Measurements from ENCODE around the gene MRPL33. TPM values are rescaled to one million over a fixed set of nuclear protein-coding genes. Genes with fewer than 3 reads are reported as not detected.
A peak's percentile ranks its signal among the peaks of the same experiment; 100 is the strongest.

Gene MRPL33
- total and polyA plus RNA-seq, 4 donors: 31.2 to 130 (median 41.0) TPM

- TF ChIP-seq CTCF (IDR thresholded peaks at IDR 0.05; ENCODE audit: low read depth, low read length, missing input control) (peak; percentile 8), GABPA (IDR thresholded peaks at IDR 0.05 in 1 of 2, conservative IDR thresholded peaks at IDR 0.05 in 1 of 2) (peak; percentile 45 to 65), EGR1 (IDR thresholded peaks at IDR 0.05; ENCODE audit: low read depth in 2 of 2) (peak in 1 of 2 donors; percentile 55), SP1 (IDR thresholded peaks at IDR 0.05) (peak; percentile 83), HNF4G (IDR thresholded peaks at IDR 0.05) (peak; percentile 52), HNF4A (conservative IDR thresholded peaks at IDR 0.05) (peak; percentile 76 to 78), FOXA1 (IDR thresholded peaks at IDR 0.05) (peak; percentile 13)
These were observed 33.7 kb upstream of the MRPL33 start (continued) for GRCh38 chr2:27737676-27738348.

GRCh38 chr2:27738349-27739057 lies 33.0 kb upstream of the MRPL33 start:
- no peaks in the 10 kb centered on the region for H3K9me3 ChIP-seq (ENCODE audit: control insufficient read depth in 4 of 4, low read length in 3 of 4)
- peak overlapping the region; percentile 92 to 100 for H3K27ac ChIP-seq (ENCODE audit: low read depth in 1 of 2, low read length in 2 of 2)
- no peaks in the 10 kb centered on the region for H3K36me3 ChIP-seq (ENCODE audit: control insufficient read depth in 4 of 4, insufficient read depth in 3 of 4, low read depth in 1 of 4, low read length in 3 of 4)
- no peak for DNase-seq (ENCODE audit: low spot score)
- peak overlapping the region; percentile 49 to 94 for H3K9ac ChIP-seq (ENCODE audit: low read depth in 1 of 2, low read length in 2 of 2)
- H3K4me1 ChIP-seq (ENCODE audit: control insufficient read depth in 4 of 4, insufficient read depth in 4 of 4, low read length in 3 of 4): peaks cover 13 to 24% (median 24%) of the 10 kb centered on the region in 4 donors
- H3K4me3 ChIP-seq (ENCODE audit: low read depth in 1 of 3, low read length in 3 of 3): peak overlapping the region in 1 of 3 donors; percentile 5
- 64% methylated on average over 13 of the region's 13 CpGs for WGBS
- peak; percentile 39 for TF ChIP-seq MAX (IDR thresholded peaks at IDR 0.05)
- TF ChIP-seq FOXA2 (IDR thresholded peaks at IDR 0.05): peak; percentile 42
- peak; percentile 47 for TF ChIP-seq YY1 (IDR thresholded peaks at IDR 0.05)
- TF ChIP-seq REST (IDR thresholded peaks at IDR 0.05): peak; percentile 75
- TF ChIP-seq RXRA (IDR thresholded peaks at IDR 0.05): peak; percentile 84 to 87
- no peak for TF ChIP-seq CTCF (IDR thresholded peaks at IDR 0.05; ENCODE audit: low read depth, low read length, missing input control)
- peak; percentile 17 for TF ChIP-seq ZBTB33 (IDR thresholded peaks at IDR 0.05)
- no peak for TF ChIP-seq FOXA1 (IDR thresholded peaks at IDR 0.05)
- TF ChIP-seq RAD21 (IDR thresholded peaks at IDR 0.05): no peak
- no peak for TF ChIP-seq ATF3 (IDR thresholded peaks at IDR 0.05)
- no peak for TF ChIP-seq EGR1 (IDR thresholded peaks at IDR 0.05; ENCODE audit: low read depth in 2 of 2)
- peak; percentile 95 to 96 for TF ChIP-seq HNF4A (conservative IDR thresholded peaks at IDR 0.05)
- TF ChIP-seq TAF1 (conservative IDR thresholded peaks at IDR 0.05): no peak
- no peak for TF ChIP-seq GABPA (IDR thresholded peaks at IDR 0.05 in 1 of 2, conservative IDR thresholded peaks at IDR 0.05 in 1 of 2)
- TF ChIP-seq JUND (IDR thresholded peaks at IDR 0.05): peak; percentile 61 to 73
- TF ChIP-seq HNF4G (IDR thresholded peaks at IDR 0.05): peak; percentile 73
- TF ChIP-seq SP1 (IDR thresholded peaks at IDR 0.05): peak; percentile 89
- no peak for TF ChIP-seq NR2F2 (IDR thresholded peaks at IDR 0.05)
- no peaks in the 10 kb centered on the region for H3K27me3 ChIP-seq (ENCODE audit: control insufficient read depth in 4 of 4, insufficient read depth in 4 of 4, low read length in 3 of 4)
